Right lobe of liver (tissue), 4 donors: ENCODE results near the gene NCKAP5.

Experiments used
- POLR2A ChIP-seq: fragments of 450-650 bp; IDR thresholded peaks from one replicate; pipeline ENCODE4 v1.6.1; 2017; ENCODE audit warnings: antibody characterized with exemption, mild to moderate bottlenecking
- TF ChIP-seq, protein P1 (sequence below), 4 donors: fragments of 200-600 bp in 3 of 4; fragments of 450-650 bp in 1 of 4; IDR thresholded peaks; one replicate each; pipeline versions ENCODE4 v1.5.1 to v1.8.0; 2016 to 2022; ENCODE audit warnings: antibody characterized with exemption in 4 of 4, mild to moderate bottlenecking in 2 of 4
- donor health status: DM: no; HTN: no; CAD: no.
- donor health status: DM: no; HTN: no; CAD: no.
- donor health status: DM: no; HTN: yes; CAD: no.

DNA sequence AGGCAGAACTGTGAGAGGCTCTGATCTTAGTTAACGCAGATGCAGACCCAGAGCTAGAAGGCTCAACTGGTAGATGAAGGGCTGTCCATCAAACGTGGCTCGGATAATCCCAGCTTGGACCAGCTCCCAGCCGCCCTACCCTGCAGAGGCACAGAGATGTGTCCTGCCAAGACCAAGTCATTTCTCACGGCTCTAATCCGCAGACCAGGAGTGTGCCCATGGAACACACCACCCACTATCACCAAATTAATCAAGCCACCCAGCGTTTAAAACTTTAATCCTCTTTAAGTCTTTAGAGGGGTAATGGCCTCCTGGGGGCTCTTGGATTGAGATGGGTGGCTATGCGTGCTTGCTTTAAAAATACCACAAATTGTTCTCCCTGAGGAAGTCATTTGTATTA, 915.8 kb downstream of the NCKAP5 start:
- TF ChIP-seq POLR2A: no peak
- TF ChIP-seq, protein P1, sequence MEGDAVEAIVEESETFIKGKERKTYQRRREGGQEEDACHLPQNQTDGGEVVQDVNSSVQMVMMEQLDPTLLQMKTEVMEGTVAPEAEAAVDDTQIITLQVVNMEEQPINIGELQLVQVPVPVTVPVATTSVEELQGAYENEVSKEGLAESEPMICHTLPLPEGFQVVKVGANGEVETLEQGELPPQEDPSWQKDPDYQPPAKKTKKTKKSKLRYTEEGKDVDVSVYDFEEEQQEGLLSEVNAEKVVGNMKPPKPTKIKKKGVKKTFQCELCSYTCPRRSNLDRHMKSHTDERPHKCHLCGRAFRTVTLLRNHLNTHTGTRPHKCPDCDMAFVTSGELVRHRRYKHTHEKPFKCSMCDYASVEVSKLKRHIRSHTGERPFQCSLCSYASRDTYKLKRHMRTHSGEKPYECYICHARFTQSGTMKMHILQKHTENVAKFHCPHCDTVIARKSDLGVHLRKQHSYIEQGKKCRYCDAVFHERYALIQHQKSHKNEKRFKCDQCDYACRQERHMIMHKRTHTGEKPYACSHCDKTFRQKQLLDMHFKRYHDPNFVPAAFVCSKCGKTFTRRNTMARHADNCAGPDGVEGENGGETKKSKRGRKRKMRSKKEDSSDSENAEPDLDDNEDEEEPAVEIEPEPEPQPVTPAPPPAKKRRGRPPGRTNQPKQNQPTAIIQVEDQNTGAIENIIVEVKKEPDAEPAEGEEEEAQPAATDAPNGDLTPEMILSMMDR (IDR thresholded peaks at IDR 0.05): no peak
